ENCODE data around the gene SLC5A1. TPM values are rescaled to one million over a fixed set of nuclear protein-coding genes. Genes with fewer than 3 reads are reported as not detected.
"Not testable (repeated sequence)": the region's sequence is repeated elsewhere in the genome, so short reads cannot be mapped to it uniquely, and the experiment has no call there.

The SLC5A1 gene
- total and polyA plus RNA-seq, 3 donors from 2014 or later = 3.5 to 4.8 (median 4.0) TPM

GRCh38 chr22:32158712-32159533 lies 115.9 kb downstream of the SLC5A1 start, which contains the start of gene C22orf42:
Gene C22orf42 (minus strand): TSS chr22:32159303. CDS start chr22:32159215, 88 bp downstream.
- intact Hi-C loops (cut with DNase I; ENCODE audit: low total_unique reads) = no loop called here
- Histone ChIP-seq H3K27ac (no peak within 1 kb of the TSS), H3K4me3 (no peak within 1 kb of the TSS), H3K36me3 (ENCODE audit: low read depth, missing control alignments) (no peaks in the 10 kb centered on the region), H3K9me3 (no peaks in the 10 kb centered on the region), H3K4me1 (no peaks in the 10 kb centered on the region), H3K27me3 (no peaks in the 10 kb centered on the region)
- no peak for DNase-seq
- 79 to 84% methylated on average over 7 to 12 of the region's 12 CpGs for WGBS, 2 donors
- TF ChIP-seq CTCF (IDR thresholded peaks at IDR 0.05) (no peak), POLR2A (IDR thresholded peaks at IDR 0.05) (no peak)

DNA sequence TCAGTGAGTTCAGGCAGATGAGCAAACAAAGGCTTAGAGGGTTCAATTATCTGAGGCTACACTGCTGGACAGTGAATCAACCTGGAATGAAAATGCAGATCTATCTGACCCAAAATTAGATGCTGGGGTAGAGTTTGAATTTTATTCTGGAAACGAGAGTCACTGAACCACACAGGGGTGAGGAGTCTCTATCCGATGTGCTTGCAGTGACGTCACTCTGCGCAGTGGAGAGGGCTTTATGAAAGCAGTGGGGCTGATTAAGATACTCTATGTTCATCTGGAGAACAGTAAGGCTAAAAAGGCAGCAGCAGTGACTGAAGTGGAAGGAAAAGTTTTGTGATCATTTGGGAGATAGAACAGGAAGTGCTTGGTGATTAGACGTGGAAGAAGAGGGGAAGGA lies 117.3 kb downstream of the SLC5A1 start:
- intact Hi-C loops (cut with DNase I; ENCODE audit: low total_unique reads) = not testable (repeated sequence)

More for the DNA sequence above, 117.3 kb downstream of the SLC5A1 start:
- DNase-seq; H3K4me1 ChIP-seq; H3K9me3 ChIP-seq; H3K4me3 ChIP-seq; H3K27me3 ChIP-seq; H3K36me3 ChIP-seq (ENCODE audit: low read depth, missing control alignments); H3K27ac ChIP-seq: not testable (repeated sequence)
- 77 to 81% methylated on average over 5 of the region's 5 CpGs for WGBS, 2 donors

Small RNAs within 50 kb of the gene (small RNA-seq; reads per million reads assigned to genes)
- 0.09 reads per million in 2 donors for gene AP1B1P2

Other genes starting within 250 kb of the SLC5A1 start
- gene YWHAH, start 98.7 kb upstream of the SLC5A1 start, total RNA-seq = 10 to 100 TPM; 27.2 to 47.6 TPM
- 48.9 TPM for gene YWHAH, start 98.7 kb upstream of the SLC5A1 start, polyA plus RNA-seq (ENCODE audit: insufficient read depth, low read depth, low replicate concordance)
- gene C22orf42, start 116.0 kb downstream of the SLC5A1 start, total RNA-seq = 10 to 100 TPM in 1 of 2 donors, 1 to 10 TPM in 1; 4.0 to 15.6 TPM
- 13.3 TPM for gene C22orf42, start 116.0 kb downstream of the SLC5A1 start, polyA plus RNA-seq (ENCODE audit: insufficient read depth, low read depth, low replicate concordance)
- not detected for gene RFPL2, start 161.8 kb downstream of the SLC5A1 start, total RNA-seq
- gene RFPL2, start 161.8 kb downstream of the SLC5A1 start, polyA plus RNA-seq (ENCODE audit: insufficient read depth, low read depth, low replicate concordance) = 0.34 TPM
- 1 to 10 TPM in 1 of 2 donors, under 1 TPM in 1; 0.93 to 1.0 TPM for gene SLC5A4, start 212.1 kb downstream of the SLC5A1 start, total RNA-seq
- gene SLC5A4, start 212.1 kb downstream of the SLC5A1 start, polyA plus RNA-seq (ENCODE audit: insufficient read depth, low read depth, low replicate concordance) = 1.1 TPM